GM18511 (cell line): Measurements from ENCODE around the gene TMEM201.
"Not testable (repeated sequence)": the region's sequence is repeated elsewhere in the genome, so short reads cannot be mapped to it uniquely, and the experiment has no call there.

Source experiments
- ATAC-seq: cut with Tn5 transposase; IDR thresholded peaks from one replicate; pipeline ENCODE4 v1.9.1; 2021; ENCODE audit warnings: mild to moderate bottlenecking, moderate library complexity; ENCODE audit not compliant: unreplicated experiment

Gene TMEM201

GRCh38 chr1:9615316-9616063 is 26.8 kb downstream of the TMEM201 start:
- no peak for ATAC-seq

GRCh38 chr1:9618909-9619679 is 30.4 kb downstream of the TMEM201 start:
- ATAC-seq = no peak

GRCh38 chr1:9621032-9621431 is 32.3 kb downstream of the TMEM201 start:
- ATAC-seq = no peak

- no peak for ATAC-seq
Measured at GRCh38 chr1:9624081-9624480, 35.4 kb downstream of the TMEM201 start.

GRCh38 chr1:9625030-9625429 is 36.3 kb downstream of the TMEM201 start:
- not testable (repeated sequence) for ATAC-seq

GRCh38 chr1:9626201-9626608 is 37.5 kb downstream of the TMEM201 start:
- ATAC-seq = peak; percentile 43

- peak; percentile 25 for ATAC-seq
Measured at GRCh38 chr1:9628541-9629444, 40.1 kb downstream of the TMEM201 start.

GRCh38 chr1:9629445-9630201 is 40.9 kb downstream of the TMEM201 start:
- peak; percentile 36 for ATAC-seq

GRCh38 chr1:9630331-9631111 is 41.8 kb downstream of the TMEM201 start:
- ATAC-seq = no peak

- no peak for ATAC-seq
Measured at GRCh38 chr1:9631613-9632012, 42.9 kb downstream of the TMEM201 start.

GRCh38 chr1:9633493-9633892 is 44.8 kb downstream of the TMEM201 start:
- no peak for ATAC-seq

GRCh38 chr1:9634582-9634981 is 45.9 kb downstream of the TMEM201 start:
- ATAC-seq = no peak

GRCh38 chr1:9639227-9639626 is 50.5 kb downstream of the TMEM201 start:
- no peak for ATAC-seq

- no peak for ATAC-seq
Measured at GRCh38 chr1:9643351-9644256, 54.9 kb downstream of the TMEM201 start.

- ATAC-seq = no peak
Measured at GRCh38 chr1:9646037-9646436, 57.3 kb downstream of the TMEM201 start.

GRCh38 chr1:9648171-9648570 is 59.5 kb downstream of the TMEM201 start:
- ATAC-seq = no peak

- no peak for ATAC-seq
Measured at GRCh38 chr1:9649769-9650168, 61.1 kb downstream of the TMEM201 start.

- no peak for ATAC-seq
Measured at GRCh38 chr1:9651220-9651564, 62.5 kb downstream of the TMEM201 start.
